CD4-positive, alpha-beta T cell treated with Interleukin-6 at 100 ng/mL for 8 hours (primary cell): ENCODE measurements around the gene LCE1E.

ENCODE experiments used
- DNase-seq: peaks from one replicate; pipeline ENCODE4 v3.0.0-alpha.2; 2020; ENCODE audit warnings: mixed read lengths, low spot score

The LCE1E gene

GRCh38 chr1:152783095-152783494 is 3.0 kb upstream of the LCE1E start:
- DNase-seq, result no peak

DNA sequence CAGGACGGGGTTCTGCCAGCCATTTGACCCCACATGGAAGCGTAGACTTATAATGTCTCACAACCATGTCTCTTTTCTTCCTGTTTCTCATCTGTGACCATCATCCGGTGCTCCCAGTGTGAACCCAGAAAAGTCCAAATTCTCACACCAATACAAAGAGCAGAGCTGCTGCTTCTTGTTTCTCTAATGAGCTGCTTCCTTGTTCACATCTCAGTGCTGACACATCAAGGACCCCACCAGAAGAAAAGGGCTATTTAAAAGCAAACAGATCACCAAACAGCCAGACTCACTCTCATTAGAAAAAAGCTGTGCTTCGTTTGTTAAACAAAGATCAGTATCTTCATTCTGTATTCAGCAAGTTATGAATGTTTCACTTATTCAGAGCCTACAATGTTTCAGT is 9.6 kb downstream of the LCE1E start:
- DNase-seq, result no peak

DNA sequence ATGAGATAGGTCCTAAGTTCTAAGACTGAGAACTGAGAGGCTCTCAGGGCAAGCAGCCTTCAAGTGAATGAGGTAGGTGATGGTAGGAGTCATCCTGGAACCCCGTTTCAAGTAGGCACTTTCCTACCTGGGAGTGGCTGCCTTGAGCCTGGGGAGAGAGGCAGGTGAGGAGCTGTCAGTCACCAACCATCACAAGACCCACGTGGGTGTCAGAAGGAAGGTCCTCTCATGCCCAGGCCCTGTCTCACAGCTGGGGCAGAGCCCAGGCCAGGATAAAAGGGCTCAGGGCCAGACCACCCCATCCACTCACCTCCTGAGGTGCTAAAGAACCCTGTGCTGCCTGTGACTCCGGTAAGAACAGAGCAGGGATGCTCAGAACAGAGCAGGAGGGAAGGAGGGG is 10.4 kb downstream of the LCE1E start, which contains the start of gene LCE1D:
Gene LCE1D (plus strand): TSS at position 301 of the 400 bp plus-strand sequence. CDS start 1,074 bp downstream, outside the sequence.
- no peak for DNase-seq

- no peak for DNase-seq
Observed at GRCh38 chr1:152801333-152801732, 15.3 kb downstream of the LCE1E start.

DNA sequence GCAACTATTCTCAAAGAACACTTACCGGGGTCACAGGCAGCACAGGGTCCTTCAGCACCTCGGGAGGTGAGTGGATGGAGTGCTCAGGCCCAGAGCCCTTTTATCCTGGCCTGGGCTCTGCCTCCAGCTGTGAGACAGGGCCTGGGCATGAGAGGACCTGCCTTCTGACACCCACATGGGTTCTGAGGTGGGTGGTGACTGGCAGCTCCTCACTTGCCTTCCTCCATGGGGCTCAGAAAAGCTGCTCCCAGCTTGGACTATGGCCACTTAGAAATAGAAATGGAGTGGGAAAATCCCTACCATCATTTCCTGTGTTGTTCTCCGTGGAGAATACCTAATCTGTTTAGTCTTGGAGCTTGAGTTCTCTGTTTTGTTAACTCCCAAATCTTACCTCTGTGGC is 20.5 kb downstream of the LCE1E start, which contains the start of gene LCE1C:
Gene LCE1C (minus strand): TSS at position 76 of the 400 bp plus-strand sequence. CDS start 1,173 bp downstream, outside the sequence.
- no peak for DNase-seq

DNA sequence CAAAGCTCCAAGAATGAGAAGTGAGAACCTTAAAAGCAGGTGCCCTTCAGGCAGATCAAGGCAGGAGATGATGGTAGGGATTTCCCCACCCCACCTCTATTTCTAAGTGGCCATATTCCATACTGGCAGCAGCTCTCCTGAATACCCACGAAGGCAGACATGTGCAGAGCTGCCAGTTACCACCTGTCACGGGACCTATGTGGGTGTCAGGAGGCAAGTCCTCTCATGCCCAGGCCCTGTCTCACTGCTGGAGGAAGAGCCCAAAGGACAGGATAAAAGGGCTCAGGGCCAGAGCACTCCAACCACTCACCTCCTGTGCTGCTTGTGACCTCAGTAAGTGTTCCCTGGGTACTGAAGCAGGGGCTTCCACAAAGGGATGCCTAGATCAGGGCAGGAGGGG is 25.0 kb downstream of the LCE1E start:
- no peak for DNase-seq

DNA sequence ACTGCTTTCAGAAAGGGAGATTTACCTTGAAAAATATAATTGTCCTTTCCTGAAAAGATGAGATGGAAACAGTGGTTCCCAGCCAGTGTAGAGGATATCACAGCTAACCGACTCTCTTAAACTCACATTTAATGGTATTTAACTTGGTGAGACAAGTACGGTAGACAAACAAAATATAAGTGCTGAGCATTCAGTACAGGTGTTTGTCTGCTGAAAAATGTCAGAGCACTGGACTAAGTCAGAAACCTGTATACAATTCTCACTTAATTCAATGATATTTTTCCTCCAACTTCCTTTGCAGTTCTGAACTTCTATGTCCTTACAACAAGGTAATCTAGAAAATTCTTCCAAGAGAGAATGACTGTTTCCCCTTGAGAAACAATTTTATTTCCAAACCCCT is 25.6 kb downstream of the LCE1E start, which contains the start of gene LCE1B:
Gene LCE1B (plus strand): TSS at position 301 of the 400 bp plus-strand sequence. CDS start 476 bp downstream, outside the sequence.
- no peak for DNase-seq

DNA sequence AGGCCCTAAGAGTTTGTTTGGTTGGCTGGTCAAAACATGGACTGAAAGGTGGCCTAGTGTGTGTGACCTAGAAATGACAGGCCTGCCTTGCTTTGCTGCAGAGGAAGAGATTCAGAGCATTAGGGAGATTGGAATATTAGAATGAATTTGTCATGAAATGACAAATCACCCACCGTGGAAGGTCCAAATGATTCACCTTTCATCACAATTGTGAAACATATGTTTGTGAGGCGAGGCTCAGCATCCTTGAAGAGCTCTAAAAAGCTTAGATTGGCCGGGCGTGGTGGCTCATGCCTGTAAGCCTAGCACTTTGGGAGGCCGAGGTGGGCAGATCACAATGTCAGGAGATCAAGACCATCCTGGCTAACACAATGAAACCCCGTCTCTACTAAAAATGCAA is 31.3 kb downstream of the LCE1E start:
- DNase-seq, result no peak

- no peak for DNase-seq
Observed at GRCh38 chr1:152823294-152823693, 37.2 kb downstream of the LCE1E start.

- no peak for DNase-seq
Observed at GRCh38 chr1:152824964-152825363, 38.9 kb downstream of the LCE1E start.

DNA sequence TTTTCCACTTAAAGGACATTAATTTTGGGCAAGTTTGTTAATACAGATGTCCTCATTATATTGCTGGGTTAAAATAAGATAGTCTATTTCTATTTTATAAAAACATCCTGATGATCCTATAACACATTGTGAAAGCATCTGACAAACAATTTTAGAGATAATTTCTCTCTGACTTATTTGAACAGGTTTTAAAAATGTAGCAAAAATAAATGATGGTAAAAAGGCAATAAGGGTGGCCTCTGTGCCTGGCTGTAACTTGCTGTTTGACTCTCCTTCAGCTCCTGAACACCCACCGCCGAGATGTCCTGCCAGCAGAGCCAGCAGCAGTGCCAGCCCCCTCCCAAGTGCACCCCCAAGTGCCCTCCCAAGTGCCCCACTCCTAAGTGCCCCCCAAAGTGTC is 41.1 kb downstream of the LCE1E start, which contains the start of gene LCE1A:
Gene LCE1A (plus strand): TSS at position 301 of the 400 bp plus-strand sequence. CDS start 0 bp downstream, at position 301.
- no peak for DNase-seq

DNA sequence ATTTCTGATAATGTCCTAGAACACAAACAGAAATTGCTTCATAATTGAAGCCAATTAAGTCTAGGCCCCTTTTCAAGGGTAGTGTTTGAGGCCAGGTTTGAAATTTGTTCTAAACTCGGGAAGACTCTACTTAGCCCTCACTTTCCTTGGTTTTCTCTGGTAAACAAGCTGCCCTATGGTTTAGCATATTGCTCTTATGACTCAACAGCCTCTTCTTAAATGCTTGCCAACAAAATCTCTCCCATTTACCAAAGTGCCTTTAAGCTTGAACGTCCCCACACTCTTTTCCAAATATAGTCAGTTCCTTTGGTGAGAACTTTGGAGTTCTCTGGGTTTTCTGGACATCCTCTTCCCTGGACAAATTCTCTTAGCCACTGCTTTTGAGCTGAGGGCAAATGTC is 50.8 kb downstream of the LCE1E start:
- DNase-seq, result no peak
